Smooth muscle cell (in vitro differentiated cells): ENCODE data around the gene MLNR. TPM values are rescaled to one million over a fixed set of nuclear protein-coding genes. Genes with fewer than 3 reads are reported as not detected.
A peak's percentile ranks its signal among the peaks of the same experiment; 100 is the strongest.

Experiments used
- DNase-seq: peaks from one replicate; lab custom pipeline; 2025; ENCODE audit not compliant: unreplicated experiment; lab: John Stamatoyannopoulos, UW
- H2AFZ ChIP-seq: fragments of 200-600 bp; sonication (generic); 2 replicates; pipeline ENCODE4 v1.6.0; 2016; ENCODE audit warnings: antibody characterized with exemption, low read depth, mild to moderate bottlenecking
- H3F3A ChIP-seq: fragments of 200-600 bp; sonication (generic); 2 replicates; pipeline ENCODE4 v1.6.0; 2017; ENCODE audit warnings: antibody characterized with exemption, low read depth
- H3K27ac ChIP-seq: fragments of 200-600 bp; sonication (generic); 2 replicates; pipeline ENCODE4 v1.5.1; 2016; ENCODE audit warnings: low read depth, mild to moderate bottlenecking
- H3K27me3 ChIP-seq: fragments of 200-600 bp; sonication (generic); 2 replicates; pipeline ENCODE4 v1.6.1; 2016; ENCODE audit warnings: low read depth, mild to moderate bottlenecking
- H3K36me3 ChIP-seq: fragments of 200-600 bp; sonication (generic); 2 replicates; pipeline ENCODE4 v1.5.1; 2016; ENCODE audit warnings: low read depth
- H3K4me1 ChIP-seq: fragments of 200-600 bp; sonication (generic); 2 replicates; pipeline ENCODE4 v1.5.1; 2016; ENCODE audit warnings: low read depth
- H3K4me2 ChIP-seq: fragments of 200-600 bp; sonication (generic); 2 replicates; pipeline ENCODE4 v1.6.0; 2016; ENCODE audit warnings: mild to moderate bottlenecking
- H3K4me3 ChIP-seq: fragments of 200-600 bp; sonication (generic); 2 replicates; pipeline ENCODE4 v1.5.1; 2016; ENCODE audit warnings: mild to moderate bottlenecking
- H3K79me2 ChIP-seq: fragments of 200-600 bp; sonication (generic); 2 replicates; pipeline ENCODE4 v1.6.0; 2016; ENCODE audit warnings: low read depth, mild to moderate bottlenecking
- H3K9ac ChIP-seq: fragments of 200-600 bp; sonication (generic); 2 replicates; pipeline ENCODE4 v1.6.0; 2016; ENCODE audit warnings: low read depth
- H3K9me3 ChIP-seq: fragments of 200-600 bp; sonication (generic); replicated peaks from 2 replicates; pipeline ENCODE4 v1.5.1; 2016; ENCODE audit warnings: low read depth
- H4K20me1 ChIP-seq: fragments of 200-600 bp; sonication (generic); 2 replicates; pipeline ENCODE4 v1.6.0; 2016; ENCODE audit warnings: low read depth
- CTCF ChIP-seq: fragments of 200-600 bp; sonication (generic); IDR thresholded peaks from 2 replicates; pipeline ENCODE4 v1.5.1; 2017; ENCODE audit warnings: borderline replicate concordance, mild to moderate bottlenecking, antibody characterized with exemption; ENCODE audit not compliant: insufficient read depth, poor library complexity, severe bottlenecking
- WGBS: methylation state at CpG from one replicate; pipeline ENCODE4 v1.1.7; 2016; ENCODE audit warnings: low lambda C conversion rate; 5-methylcytosine and 5-hydroxymethylcytosine counted together
- polyA plus RNA-seq: library from polyadenylated mRNA; unstranded; fragments of >200 nt; fragmentation: Nextera tagmentation; extraction: Ambion mirVana; gene quantifications from 2 replicates; pipeline ENCODE4 v1.2.1, GENCODE V29; 2016
- small RNA-seq: library from RNA; depleted of rRNA; stranded (forward); fragments of <200 nt; gene quantifications from one replicate; pipeline ENCODE3, GENCODE V24; 2014
- total RNA-seq: library from RNA; depleted of rRNA; stranded (reverse); fragments of >200 nt; gene quantifications from 2 replicates; pipeline ENCODE4 v1.2.3, GENCODE V29; 2014

Gene MLNR
- total and polyA plus RNA-seq, 2 experiments from 2014 or later: not detected

GRCh38 chr13:49262634-49263033 is 42.5 kb downstream of the MLNR start:
- Histone ChIP-seq H3K9ac (no peak overlapping the region), H3K4me3 (no peak overlapping the region), H3K9me3 (no peaks in the 10 kb centered on the region), H3K27me3 (no peaks in the 10 kb centered on the region), H4K20me1 (no peaks in the 10 kb centered on the region), H3K4me2 (no peak overlapping the region), H3K79me2 (no peaks in the 10 kb centered on the region), H3K4me1 (no peaks in the 10 kb centered on the region), H3K36me3 (peaks cover 15% of the 10 kb centered on the region), H3F3A (no peaks in the 10 kb centered on the region), H3K27ac (no peak overlapping the region), H2AFZ (no peak overlapping the region)
- TF ChIP-seq CTCF: no peak
- WGBS: 92% methylated on average over 6 of the region's 6 CpGs
- DNase-seq: no peak

DNA sequence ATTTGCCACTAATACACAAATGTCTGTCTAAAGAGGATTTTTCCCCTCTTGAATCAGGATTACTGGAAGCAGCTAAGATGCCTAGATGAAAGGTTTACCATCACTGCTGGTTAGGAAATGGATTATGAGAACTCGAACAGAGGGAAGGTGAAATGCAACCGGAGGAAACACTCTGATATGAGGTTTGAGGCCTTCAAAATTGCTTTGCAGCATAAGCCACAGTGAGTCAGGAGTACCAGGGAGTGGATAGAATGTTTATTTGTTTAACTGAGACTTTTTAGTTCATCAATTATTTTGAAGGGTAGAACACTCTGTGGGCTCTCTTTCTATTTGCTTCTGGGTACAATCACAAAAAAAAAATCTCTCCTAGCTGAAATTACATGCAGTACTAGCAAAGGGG is 45.7 kb downstream of the MLNR start:
- Histone ChIP-seq H2AFZ (no peak overlapping the region), H3K27me3 (no peaks in the 10 kb centered on the region), H3K9me3 (no peaks in the 10 kb centered on the region), H3K27ac (no peak overlapping the region), H3K9ac (no peak overlapping the region), H3K36me3 (peaks cover 12% of the 10 kb centered on the region), H3K4me2 (no peak overlapping the region), H3K79me2 (no peaks in the 10 kb centered on the region), H3F3A (no peaks in the 10 kb centered on the region), H3K4me1 (no peaks in the 10 kb centered on the region), H3K4me3 (no peak overlapping the region), H4K20me1 (no peaks in the 10 kb centered on the region)
- TF ChIP-seq CTCF: no peak
- WGBS: 54% methylated on average over 2 of the region's 2 CpGs
- no peak for DNase-seq

DNA sequence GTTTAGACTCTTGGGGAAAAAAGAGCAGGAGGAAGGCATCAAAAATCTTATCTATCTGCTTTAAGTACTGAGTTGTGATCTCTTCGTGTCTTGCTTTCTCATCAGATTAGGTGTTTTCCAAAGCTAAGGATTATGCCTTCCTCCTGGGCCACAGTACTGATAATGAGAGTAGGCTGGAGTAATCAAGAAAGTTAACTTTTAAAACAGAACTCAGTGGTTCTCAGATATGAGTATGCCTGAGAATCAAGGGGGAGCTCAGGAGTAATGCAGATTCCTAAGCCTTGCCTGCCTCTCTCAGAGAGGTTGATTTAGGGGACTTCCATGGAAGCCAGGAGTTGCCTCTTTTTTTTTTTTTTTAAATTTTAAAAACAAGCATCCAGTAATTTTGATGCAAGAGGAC is 51.1 kb downstream of the MLNR start:
- Histone ChIP-seq H3K79me2 (no peaks in the 10 kb centered on the region), H3K27ac (no peak overlapping the region), H3K36me3 (no peaks in the 10 kb centered on the region), H3K9ac (no peak overlapping the region), H3K4me2 (no peak overlapping the region), H4K20me1 (no peaks in the 10 kb centered on the region), H2AFZ (no peak overlapping the region), H3K4me3 (no peak overlapping the region), H3K27me3 (no peaks in the 10 kb centered on the region), H3F3A (no peaks in the 10 kb centered on the region), H3K4me1 (no peaks in the 10 kb centered on the region), H3K9me3 (no peaks in the 10 kb centered on the region)
- no peak for DNase-seq
- no peak for TF ChIP-seq CTCF
- WGBS: 59% methylated on average over 1 of the region's 1 CpG

Small RNA genes lying within 50 kb of the gene (small RNA-seq; reads per million reads assigned to genes)
- 0.29 reads per million, percentile 5 among the genes with 10 or more reads in this experiment for gene COX7CP1

Other genes starting within 250 kb of the MLNR start
- gene FNDC3A, start 244.4 kb upstream of the MLNR start, total RNA-seq: 104 and 108 TPM in 2 replicates
- gene FNDC3A, start 244.4 kb upstream of the MLNR start, polyA plus RNA-seq: 21.7 and 22.0 TPM in 2 replicates
- gene CDADC1, start 27.6 kb downstream of the MLNR start, total RNA-seq: 7.0 and 11.1 TPM in 2 replicates
- gene CDADC1, start 27.6 kb downstream of the MLNR start, polyA plus RNA-seq: 15.8 and 22.6 TPM in 2 replicates
- 13.8 and 19.7 TPM in 2 replicates for gene CAB39L, start 223.7 kb downstream of the MLNR start, total RNA-seq
- 10.1 and 13.2 TPM in 2 replicates for gene CAB39L, start 223.7 kb downstream of the MLNR start, polyA plus RNA-seq
- gene SETDB2, start 223.9 kb downstream of the MLNR start, total RNA-seq: 4.9 and 8.5 TPM in 2 replicates
- gene SETDB2, start 223.9 kb downstream of the MLNR start, polyA plus RNA-seq: 3.5 and 4.5 TPM in 2 replicates